Mesendoderm (in vitro differentiated cells): ENCODE results near the gene BSG.

Experiments used
- DNase-seq: peaks from one replicate; pipeline ENCODE4 v3.0.0; 2013
- H2AK5ac ChIP-seq: 2 replicates; pipeline ENCODE4 v1.6.1; 2013; ENCODE audit warnings: low read length, inconsistent platforms
- H2BK120ac ChIP-seq: 2 replicates; pipeline ENCODE4 v1.6.1; 2013; ENCODE audit warnings: low read depth, mild to moderate bottlenecking, low read length, moderate library complexity, mixed read lengths
- H2BK15ac ChIP-seq: replicated peaks from 2 replicates; pipeline ENCODE4 v1.6.1; 2013; ENCODE audit warnings: low read depth, mild to moderate bottlenecking, moderate library complexity
- H2BK5ac ChIP-seq: 2 replicates; pipeline ENCODE4 v1.6.1; 2013; ENCODE audit warnings: low read length, inconsistent platforms
- H3K18ac ChIP-seq: 2 replicates; pipeline ENCODE4 v1.6.1; 2013; ENCODE audit warnings: mild to moderate bottlenecking, low read length, mixed read lengths
- H3K23ac ChIP-seq: one replicate; pipeline ENCODE4 v1.6.1; 2013; ENCODE audit warnings: low read length
- H3K27ac ChIP-seq: 2 replicates; pipeline ENCODE4 v1.5.1; 2013; ENCODE audit warnings: low read depth, mild to moderate bottlenecking, inconsistent platforms, low read length, moderate library complexity
- H3K27me3 ChIP-seq: 2 replicates; pipeline ENCODE4 v1.6.1; 2013; ENCODE audit warnings: low read length, control low read depth, mild to moderate bottlenecking, inconsistent platforms; ENCODE audit not compliant: insufficient read depth, poor library complexity
- H3K36me3 ChIP-seq: 2 replicates; pipeline ENCODE4 v1.6.1; 2013; ENCODE audit warnings: low read length, inconsistent platforms; ENCODE audit not compliant: control insufficient read depth, insufficient read depth
- H3K4ac ChIP-seq: one replicate; pipeline ENCODE4 v1.6.1; 2013; ENCODE audit warnings: low read depth, mild to moderate bottlenecking, low read length, moderate library complexity
- H3K4me1 ChIP-seq: 2 replicates; pipeline ENCODE4 v1.6.1; 2013; ENCODE audit warnings: low read depth, low read length, inconsistent platforms; ENCODE audit not compliant: control insufficient read depth
- H3K4me2 ChIP-seq: 2 replicates; pipeline ENCODE4 v1.6.1; 2013; ENCODE audit warnings: low read length
- H3K4me3 ChIP-seq: 2 replicates; pipeline ENCODE4 v1.5.1; 2013; ENCODE audit warnings: mild to moderate bottlenecking, low read length
- H3K56ac ChIP-seq: one replicate; pipeline ENCODE4 v1.6.1; 2013; ENCODE audit warnings: low read length
- H3K79me1 ChIP-seq: 2 replicates; pipeline ENCODE4 v1.6.1; 2013; ENCODE audit warnings: low read length, inconsistent platforms
- H3K79me2 ChIP-seq: 2 replicates; pipeline ENCODE4 v1.6.1; 2013; ENCODE audit warnings: mild to moderate bottlenecking, low read length; ENCODE audit not compliant: control insufficient read depth, insufficient read depth
- H3K9ac ChIP-seq: 2 replicates; pipeline ENCODE4 v1.6.1; 2013; ENCODE audit warnings: low read length, inconsistent platforms
- H4K5ac ChIP-seq: one replicate; pipeline ENCODE4 v1.6.1; 2013; ENCODE audit warnings: low read length
- H4K8ac ChIP-seq: one replicate; pipeline ENCODE4 v1.6.1; 2013; ENCODE audit warnings: low read depth, mild to moderate bottlenecking, control low read depth, low read length, moderate library complexity
- WGBS: extraction: QIAGEN DNeasy Blood & Tissue Kit; methylation state at CpG from one replicate; pipeline ENCODE4 v1.1.7; 2013; ENCODE audit warnings: low lambda C conversion rate, missing lambda C conversion rate; ENCODE audit not compliant: insufficient coverage; ENCODE audit errors: extremely low coverage; 5-methylcytosine and 5-hydroxymethylcytosine counted together

Gene BSG

DNA sequence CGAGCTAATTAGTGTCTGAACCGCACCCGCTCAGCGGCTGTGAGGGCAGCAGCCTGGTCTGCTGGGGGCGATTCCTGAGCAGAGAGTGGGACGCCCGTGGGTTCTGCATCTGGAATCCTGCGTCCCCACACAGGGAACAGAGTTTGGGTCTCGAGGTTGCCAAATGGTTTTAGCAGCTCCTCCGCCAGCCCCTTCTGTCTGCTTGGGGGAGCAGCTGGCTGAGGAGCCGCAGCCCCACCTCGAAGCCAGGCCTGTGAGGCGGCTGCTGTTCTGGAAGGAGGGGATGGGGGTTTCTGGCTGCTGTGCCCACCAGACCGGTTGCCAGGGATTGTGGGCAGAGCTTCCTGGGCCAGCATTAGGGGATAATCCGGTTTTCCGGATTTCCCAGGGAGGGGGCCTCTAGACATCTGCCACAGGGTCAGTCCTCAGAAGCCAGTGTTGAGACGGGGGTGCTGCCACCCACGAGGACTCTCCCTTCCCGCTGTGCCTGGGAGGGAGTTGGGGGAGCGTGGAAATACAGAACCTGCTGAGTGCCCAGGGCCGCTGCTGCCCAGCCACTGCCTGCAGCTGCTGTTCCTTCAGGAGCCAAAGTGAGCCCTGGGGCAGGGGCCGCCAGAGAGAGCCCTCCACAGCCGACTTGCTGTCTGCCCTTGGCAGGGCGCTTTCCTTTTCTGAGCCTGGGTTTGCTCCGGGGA, 38.9 kb upstream of the BSG start:
- no peak overlapping the region for H4K8ac ChIP-seq
- peaks cover 19% of the 10 kb centered on the region for H3K79me1 ChIP-seq
- H3K4me3 ChIP-seq, result peak overlapping the region; percentile 93
- H3K9ac ChIP-seq, result peak overlapping the region; percentile 94
- no peak for DNase-seq
- H3K27me3 ChIP-seq, result no peaks in the 10 kb centered on the region
- H3K4me1 ChIP-seq, result peaks cover 4% of the 10 kb centered on the region
- H3K18ac ChIP-seq, result no peak overlapping the region
- H4K5ac ChIP-seq, result no peak overlapping the region
- H3K23ac ChIP-seq, result peak overlapping the region; percentile 66
- WGBS, result no CpG with 5 or more reads among the region's 25 CpGs
- H3K4me2 ChIP-seq, result peak overlapping the region; percentile 95
- no peak overlapping the region for H2BK120ac ChIP-seq
- no peak overlapping the region for H2AK5ac ChIP-seq
- H3K79me2 ChIP-seq, result peaks cover 35% of the 10 kb centered on the region
- H3K56ac ChIP-seq, result peak overlapping the region; percentile 93
- no peak overlapping the region for H3K4ac ChIP-seq
- H3K36me3 ChIP-seq, result peaks cover 2% of the 10 kb centered on the region
- no peak overlapping the region for H2BK15ac ChIP-seq
- H3K27ac ChIP-seq, result peak overlapping the region; percentile 64
- H2BK5ac ChIP-seq, result no peak overlapping the region

DNA sequence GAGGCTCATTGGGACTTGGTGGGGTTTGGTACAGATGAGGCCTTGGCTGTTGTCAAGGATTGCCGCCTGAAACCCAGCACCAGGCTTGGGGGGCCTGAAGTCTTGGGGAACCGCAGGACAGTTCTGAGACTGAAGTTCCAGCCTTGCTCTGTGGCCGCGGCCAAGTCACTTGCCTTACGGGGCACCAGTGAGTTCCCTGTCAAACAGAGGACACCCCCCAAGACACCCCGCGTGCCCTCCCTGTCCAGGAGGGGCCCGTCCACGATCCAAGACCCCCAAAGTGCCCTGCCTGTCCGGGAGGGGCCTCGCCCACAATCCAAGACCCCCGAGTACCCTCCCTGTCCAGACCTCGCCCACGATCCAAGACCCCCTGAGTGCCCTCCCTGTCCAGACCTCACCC, 38.3 kb upstream of the BSG start:
- H3K36me3 ChIP-seq, result peaks cover 2% of the 10 kb centered on the region
- no peak overlapping the region for H3K4ac ChIP-seq
- H3K18ac ChIP-seq, result no peak overlapping the region
- WGBS, result no CpG with 5 or more reads among the region's 14 CpGs
- H2BK120ac ChIP-seq, result no peak overlapping the region
- H3K4me2 ChIP-seq, result no peak overlapping the region
- H3K4me1 ChIP-seq, result peaks cover 4% of the 10 kb centered on the region
- H3K9ac ChIP-seq, result peak overlapping the region; percentile 94
- no peaks in the 10 kb centered on the region for H3K27me3 ChIP-seq
- no peak overlapping the region for H2BK15ac ChIP-seq
- no peak overlapping the region for H3K56ac ChIP-seq
- H4K5ac ChIP-seq, result no peak overlapping the region
- no peak overlapping the region for H3K23ac ChIP-seq
- no peak overlapping the region for H2AK5ac ChIP-seq
- H3K79me1 ChIP-seq, result peaks cover 19% of the 10 kb centered on the region
- DNase-seq, result no peak
- peaks cover 35% of the 10 kb centered on the region for H3K79me2 ChIP-seq
- H4K8ac ChIP-seq, result no peak overlapping the region
- no peak overlapping the region for H3K4me3 ChIP-seq
- no peak overlapping the region for H2BK5ac ChIP-seq
- H3K27ac ChIP-seq, result no peak overlapping the region

DNA sequence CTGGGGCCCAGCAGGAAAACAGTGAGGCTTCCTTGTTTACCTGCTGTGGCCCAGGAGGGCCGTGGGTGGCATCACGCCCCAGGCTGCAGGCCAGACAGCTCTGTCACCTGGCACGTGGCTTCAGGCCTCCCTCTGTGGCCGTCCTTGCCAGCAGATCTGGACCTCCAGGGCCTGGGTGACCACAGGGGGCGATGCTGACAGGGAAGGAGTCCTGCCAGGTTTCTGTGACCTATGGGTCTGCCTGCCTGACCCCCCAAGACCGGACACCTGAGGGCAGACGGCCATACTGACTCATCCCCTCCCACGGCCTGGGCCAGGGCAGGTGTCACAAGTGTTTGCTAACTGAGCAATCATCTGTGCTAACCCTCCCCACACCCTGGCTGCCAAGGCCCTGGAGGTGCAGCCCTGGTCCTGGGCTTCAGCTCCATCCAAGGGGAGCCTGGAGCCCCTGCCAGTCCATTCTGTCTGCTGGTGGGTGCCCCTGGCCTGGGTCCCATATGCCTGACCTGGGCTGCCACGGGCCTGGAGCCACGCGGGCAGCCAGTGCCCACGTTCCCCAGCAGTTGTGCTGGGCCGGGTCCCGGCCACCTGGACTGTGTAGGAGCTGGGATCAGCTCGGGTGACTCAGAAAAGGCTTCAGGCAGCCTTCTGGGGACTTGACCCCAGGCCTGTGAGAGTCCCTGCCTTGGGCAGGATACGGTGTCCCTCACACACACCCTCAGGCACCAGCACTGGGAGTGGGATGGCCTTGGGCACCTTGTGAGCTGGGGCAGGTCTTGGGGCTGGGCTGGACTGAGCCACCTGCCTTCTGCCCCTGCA, 37.2 kb upstream of the BSG start:
- Histone ChIP-seq H3K27ac (no peak overlapping the region), H3K4ac (no peak overlapping the region), H2BK5ac (no peak overlapping the region), H3K36me3 (peaks cover 2% of the 10 kb centered on the region), H3K23ac (no peak overlapping the region), H4K8ac (no peak overlapping the region), H3K56ac (no peak overlapping the region), H3K79me1 (peaks cover 19% of the 10 kb centered on the region), H3K79me2 (peaks cover 35% of the 10 kb centered on the region), H2BK120ac (no peak overlapping the region), H2AK5ac (no peak overlapping the region), H2BK15ac (no peak overlapping the region), H3K4me3 (no peak overlapping the region), H4K5ac (no peak overlapping the region), H3K4me1 (peaks cover 4% of the 10 kb centered on the region), H3K18ac (no peak overlapping the region), H3K27me3 (no peaks in the 10 kb centered on the region), H3K9ac (no peak overlapping the region), H3K4me2 (no peak overlapping the region)
- no CpG with 5 or more reads among the region's 16 CpGs for WGBS
- no peak for DNase-seq

DNA sequence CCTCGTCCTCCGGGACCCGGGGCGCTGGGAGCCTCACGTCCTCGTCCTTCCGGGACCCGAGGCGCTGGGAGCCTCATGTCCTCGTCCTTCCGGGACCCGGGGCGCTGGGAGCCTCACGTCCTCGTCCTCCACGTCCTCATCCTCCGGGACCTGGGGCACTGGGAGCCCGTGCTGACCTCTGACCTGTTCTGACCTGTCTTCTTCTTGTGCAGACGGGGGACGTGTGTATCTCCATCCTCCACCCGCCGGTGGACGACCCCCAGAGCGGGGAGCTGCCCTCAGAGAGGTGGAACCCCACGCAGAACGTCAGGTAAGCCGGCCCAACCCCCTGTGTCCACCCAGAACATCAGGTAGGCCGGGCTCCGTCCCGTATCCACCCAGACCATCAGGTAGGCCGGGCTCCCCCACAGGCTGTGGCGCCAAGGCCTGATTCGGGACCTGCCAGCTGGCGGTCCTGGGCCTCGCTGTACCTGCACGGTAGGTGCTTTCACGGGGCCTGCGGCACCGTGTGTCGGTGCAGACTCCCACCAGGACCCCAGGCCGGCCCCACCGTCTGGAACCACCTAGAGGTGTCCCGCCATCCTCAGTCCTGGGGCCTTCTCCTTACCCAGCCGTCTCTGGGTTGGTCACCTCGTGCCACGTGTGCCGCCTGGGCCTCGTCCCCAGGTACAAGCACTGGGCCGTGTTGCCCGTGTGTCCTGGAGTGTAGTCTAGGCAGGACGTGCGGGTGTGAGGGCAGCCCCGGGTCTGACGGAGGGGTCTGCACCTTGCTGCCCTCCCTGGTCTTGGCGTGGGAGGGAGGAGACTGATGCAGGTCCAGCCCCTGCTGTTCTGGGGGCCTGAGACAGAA, 36.1 kb upstream of the BSG start:
- H2BK5ac ChIP-seq, result no peak overlapping the region
- H3K27ac ChIP-seq, result no peak overlapping the region
- H3K79me1 ChIP-seq, result peaks cover 19% of the 10 kb centered on the region
- no peak overlapping the region for H3K23ac ChIP-seq
- peaks cover 4% of the 10 kb centered on the region for H3K4me1 ChIP-seq
- peaks cover 35% of the 10 kb centered on the region for H3K79me2 ChIP-seq
- no peak overlapping the region for H2BK15ac ChIP-seq
- no peak overlapping the region for H3K4me2 ChIP-seq
- no peaks in the 10 kb centered on the region for H3K27me3 ChIP-seq
- no peak overlapping the region for H3K56ac ChIP-seq
- no peak overlapping the region for H3K4ac ChIP-seq
- peaks cover 2% of the 10 kb centered on the region for H3K36me3 ChIP-seq
- H3K9ac ChIP-seq, result no peak overlapping the region
- H2AK5ac ChIP-seq, result no peak overlapping the region
- H4K8ac ChIP-seq, result no peak overlapping the region
- H3K4me3 ChIP-seq, result no peak overlapping the region
- H4K5ac ChIP-seq, result no peak overlapping the region
- no CpG with 5 or more reads among the region's 55 CpGs for WGBS
- no peak overlapping the region for H2BK120ac ChIP-seq
- no peak overlapping the region for H3K18ac ChIP-seq
- DNase-seq, result no peak

DNA sequence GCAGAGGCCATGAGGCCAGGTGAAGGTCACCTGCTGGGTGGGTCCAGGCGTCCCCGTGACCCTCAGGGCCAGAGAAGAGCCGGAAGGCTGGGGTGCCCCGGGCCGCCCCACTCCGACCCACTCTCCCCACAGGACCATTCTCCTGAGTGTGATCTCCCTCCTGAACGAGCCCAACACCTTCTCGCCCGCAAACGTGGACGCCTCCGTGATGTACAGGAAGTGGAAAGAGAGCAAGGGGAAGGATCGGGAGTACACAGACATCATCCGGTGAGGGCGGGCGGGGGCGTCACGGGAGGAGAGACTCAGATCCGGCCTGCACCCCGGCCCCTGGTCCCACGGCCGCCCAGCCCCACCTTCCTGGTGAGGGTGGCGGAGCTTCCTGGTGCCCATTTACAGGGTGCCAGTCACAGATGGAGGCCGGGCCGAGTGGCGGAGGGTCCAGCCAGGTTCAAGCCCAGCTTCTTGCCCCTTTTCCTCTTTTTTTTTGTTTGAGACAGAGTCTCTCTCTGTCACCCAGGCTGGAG, 35.5 kb upstream of the BSG start:
- Histone ChIP-seq H3K4ac (no peak overlapping the region), H4K8ac (no peak overlapping the region), H3K23ac (no peak overlapping the region), H3K4me3 (no peak overlapping the region), H3K4me2 (no peak overlapping the region), H3K9ac (no peak overlapping the region), H4K5ac (no peak overlapping the region), H3K18ac (no peak overlapping the region), H2BK15ac (no peak overlapping the region), H3K56ac (no peak overlapping the region), H3K36me3 (peaks cover 5% of the 10 kb centered on the region), H3K27ac (no peak overlapping the region), H3K27me3 (no peaks in the 10 kb centered on the region), H3K79me2 (peaks cover 33% of the 10 kb centered on the region), H3K79me1 (peaks cover 19% of the 10 kb centered on the region), H2BK120ac (no peak overlapping the region), H2AK5ac (no peak overlapping the region), H2BK5ac (no peak overlapping the region), H3K4me1 (peaks cover 4% of the 10 kb centered on the region)
- no peak for DNase-seq
- WGBS, result no CpG with 5 or more reads among the region's 26 CpGs
